BJ (cell line): ENCODE data around the gene WSB2. TPM values are rescaled to one million over a fixed set of nuclear protein-coding genes. Genes with fewer than 3 reads are reported as not detected.

ENCODE experiments used
- CTCF ChIA-PET: fragments of 350-600 bp; formaldehyde crosslinking; extraction: SDS; loops from one replicate; lab custom pipeline; 2021; ENCODE audit warnings: antibody characterized with exemption, inconsistent platforms; lab: Yijun Ruan, JAX
- POLR2A ChIA-PET: fragments of 300-600 bp; sonication (Branson Sonifier 250); formaldehyde crosslinking; extraction: SDS; loops from one replicate; lab custom pipeline; 2021; ENCODE audit warnings: antibody characterized with exemption; lab: Charles Lee
- DNase-seq: peaks from one replicate; pipeline ENCODE4 v3.0.0-alpha.2; 2011; ENCODE audit warnings: low read depth
- H3K27me3 ChIP-seq: 2 replicates; pipeline ENCODE4 v1.6.0; 2011; ENCODE audit warnings: low read length; ENCODE audit not compliant: control insufficient read depth, insufficient read depth
- H3K36me3 ChIP-seq: 2 replicates; pipeline ENCODE4 v1.5.1; 2011; ENCODE audit warnings: low read length; ENCODE audit not compliant: control insufficient read depth, insufficient read depth
- H3K4me3 ChIP-seq: 2 replicates; pipeline ENCODE4 v1.5.1; 2011; ENCODE audit warnings: low read depth, mild to moderate bottlenecking, control low read depth, low read length
- CTCF ChIP-seq: IDR thresholded peaks from 2 replicates; pipeline ENCODE4 v1.5.1; 2011; ENCODE audit warnings: low read depth, mild to moderate bottlenecking, control low read depth, inconsistent platforms, low read length, moderate library complexity; ENCODE audit not compliant: insufficient read depth
- polyA plus RNA-seq: library from polyadenylated mRNA; depleted of rRNA; stranded (reverse); fragments of >200 nt; gene quantifications from 2 replicates; pipeline ENCODE4 v1.2.3, GENCODE V29; 2011

WSB2 gene
- polyA plus RNA-seq, 1 experiment = 234 TPM

GRCh38 chr12:118052324-118053070 lies 8.5 kb downstream of the WSB2 start:
- ChIA-PET CTCF (interaction anchor here (1.2 kb wide), 1 partner anchor 18 kb away, joined by 4 read pairs; no protein-coding TSS in a partner anchor), POLR2A (no interaction called here)
- no peak overlapping the region for H3K4me3 ChIP-seq
- peak; percentile 96 for DNase-seq
- peaks cover 2% of the 10 kb centered on the region; the same call in 1 of the 2 replicates for H3K36me3 ChIP-seq
- no peaks in the 10 kb centered on the region for H3K27me3 ChIP-seq
- no peak for TF ChIP-seq CTCF

GRCh38 chr12:118050972-118051910 lies 9.7 kb downstream of the WSB2 start:
- CTCF ChIA-PET = no interaction called here
- no peak for DNase-seq
- TF ChIP-seq CTCF = no peak
- H3K4me3 ChIP-seq = no peak overlapping the region
- H3K36me3 ChIP-seq = peaks cover 5% of the 10 kb centered on the region
- H3K27me3 ChIP-seq = no peaks in the 10 kb centered on the region
- POLR2A ChIA-PET = no interaction called here

- Histone ChIP-seq H3K36me3 (peaks cover 15% of the 10 kb centered on the region), H3K4me3 (no peak overlapping the region), H3K27me3 (no peaks in the 10 kb centered on the region)
- CTCF ChIA-PET = interaction anchor here (5.7 kb wide), 1 partner anchor 11 kb away, joined by 31 read pairs; no protein-coding TSS in a partner anchor
- no peak for TF ChIP-seq CTCF
- POLR2A ChIA-PET = no interaction called here
- DNase-seq = no peak
Measured at GRCh38 chr12:118046430-118046829, 14.5 kb downstream of the WSB2 start.

- Histone ChIP-seq H3K36me3 (peaks cover 21% of the 10 kb centered on the region), H3K4me3 (no peak overlapping the region), H3K27me3 (no peaks in the 10 kb centered on the region)
- ChIA-PET CTCF (interaction anchor here (0.8 to 5.7 kb wide), 3 partner anchors 9 to 170 kb away, joined by 3 to 31 read pairs (median 5); no protein-coding TSS in a partner anchor), POLR2A (no interaction called here)
- TF ChIP-seq CTCF = no peak
- DNase-seq = no peak
Measured at GRCh38 chr12:118044577-118044976, 16.4 kb downstream of the WSB2 start.

- TF ChIP-seq CTCF = no peak
- H3K27me3 ChIP-seq = no peaks in the 10 kb centered on the region
- CTCF ChIA-PET = interaction anchor here (1.5 to 5.7 kb wide), 2 partner anchors 9 to 11 kb away, joined by 3 to 31 read pairs; no protein-coding TSS in a partner anchor
- H3K4me3 ChIP-seq = no peak overlapping the region
- no peak for DNase-seq
- H3K36me3 ChIP-seq = peaks cover 19% of the 10 kb centered on the region
- POLR2A ChIA-PET = no interaction called here
Measured at GRCh38 chr12:118044075-118044474, 16.9 kb downstream of the WSB2 start.
